ENCODE results near the gene TRPV4. TPM values are rescaled to one million over a fixed set of nuclear protein-coding genes. Genes with fewer than 3 reads are reported as not detected.

TRPV4 gene
- total and polyA plus RNA-seq, 2 donors from 2014 or later, result 6.0 to 24.5 TPM

GRCh38 chr12:109880043-109880931 is 47.1 kb upstream of the TRPV4 start, which contains the start of gene GLTP:
Gene GLTP (minus strand): TSS chr12:109880541. CDS start chr12:109880374, 167 bp downstream.
- DNase-seq (peak; percentile 86 to 95 (median 91)), FAIRE-seq (no peak)
- peak; percentile 89 for TF ChIP-seq CTCF (IDR thresholded peaks at IDR 0.05; ENCODE audit: borderline replicate concordance, extremely low read depth, insufficient read depth)
- no peaks in the 10 kb centered on the region for H3K27me3 ChIP-seq (ENCODE audit: control insufficient read depth, insufficient read depth, low read length)
- H3K4me1 ChIP-seq (ENCODE audit: control insufficient read depth in 2 of 3, insufficient read depth in 2 of 3, low read depth in 1 of 3, low read length in 3 of 3), result peaks cover 0 to 17% (median 13%) of the 10 kb centered on the region in 3 donors
- H3K9me3 ChIP-seq (ENCODE audit: control insufficient read depth in 2 of 3, insufficient read depth in 1 of 3, low read length in 3 of 3), result no peaks in the 10 kb centered on the region
- peak within 1 kb of the TSS; percentile 90 to 97 (median 92) for H3K4me3 ChIP-seq (ENCODE audit: low read length in 3 of 3)
- intact Hi-C loops (cut with DNase I), result no loop called here
- H3K9ac ChIP-seq (ENCODE audit: low read length in 3 of 3), result peak within 1 kb of the TSS; percentile 86 to 93 (median 91)
- H3K36me3 ChIP-seq (ENCODE audit: control insufficient read depth in 2 of 3, insufficient read depth in 3 of 3, low read length in 3 of 3), result no peaks in the 10 kb centered on the region
- peak within 1 kb of the TSS; percentile 72 to 82 for H3K27ac ChIP-seq (ENCODE audit: low read depth in 2 of 2, low read length in 2 of 2)

GRCh38 chr12:109879351-109880042 is 46.3 kb upstream of the TRPV4 start:
- DNase-seq (peak in 2 of 5 donors; percentile 47 to 61), FAIRE-seq (no peak)
- H3K36me3 ChIP-seq (ENCODE audit: control insufficient read depth in 2 of 3, insufficient read depth in 3 of 3, low read length in 3 of 3), result no peaks in the 10 kb centered on the region
- intact Hi-C loops (cut with DNase I), result no loop called here
- peak overlapping the region; percentile 86 to 93 (median 91) for H3K9ac ChIP-seq (ENCODE audit: low read length in 3 of 3)
- H3K9me3 ChIP-seq (ENCODE audit: control insufficient read depth in 2 of 3, insufficient read depth in 1 of 3, low read length in 3 of 3), result no peaks in the 10 kb centered on the region
- H3K27ac ChIP-seq (ENCODE audit: low read depth in 2 of 2, low read length in 2 of 2), result peak overlapping the region; percentile 72 to 82
- peaks cover 0 to 18% (median 13%) of the 10 kb centered on the region in 3 donors for H3K4me1 ChIP-seq (ENCODE audit: control insufficient read depth in 2 of 3, insufficient read depth in 2 of 3, low read depth in 1 of 3, low read length in 3 of 3)
- no peaks in the 10 kb centered on the region for H3K27me3 ChIP-seq (ENCODE audit: control insufficient read depth, insufficient read depth, low read length)
- peak overlapping the region; percentile 90 to 97 (median 92) for H3K4me3 ChIP-seq (ENCODE audit: low read length in 3 of 3)
- TF ChIP-seq CTCF (IDR thresholded peaks at IDR 0.05; ENCODE audit: borderline replicate concordance, extremely low read depth, insufficient read depth), result no peak

GRCh38 chr12:109878749-109879148 is 45.6 kb upstream of the TRPV4 start:
- Histone ChIP-seq H3K9me3 (ENCODE audit: control insufficient read depth in 2 of 3, insufficient read depth in 1 of 3, low read length in 3 of 3) (no peaks in the 10 kb centered on the region), H3K27ac (ENCODE audit: low read depth in 2 of 2, low read length in 2 of 2) (no peak overlapping the region), H3K4me3 (ENCODE audit: low read length in 3 of 3) (peak overlapping the region; percentile 4 to 97 (median 90)), H3K4me1 (ENCODE audit: control insufficient read depth in 2 of 3, insufficient read depth in 2 of 3, low read depth in 1 of 3, low read length in 3 of 3) (peaks cover 0 to 18% (median 13%) of the 10 kb centered on the region in 3 donors), H3K27me3 (ENCODE audit: control insufficient read depth, insufficient read depth, low read length) (no peaks in the 10 kb centered on the region), H3K9ac (ENCODE audit: low read length in 3 of 3) (peak overlapping the region in 1 of 3 donors; percentile 86), H3K36me3 (ENCODE audit: control insufficient read depth in 2 of 3, insufficient read depth in 3 of 3, low read length in 3 of 3) (no peaks in the 10 kb centered on the region)
- TF ChIP-seq CTCF (IDR thresholded peaks at IDR 0.05; ENCODE audit: borderline replicate concordance, extremely low read depth, insufficient read depth), result no peak
- intact Hi-C loops (cut with DNase I), result no loop called here
- DNase-seq, result no peak
- FAIRE-seq, result no peak

All from kidney (tissue), 14 donors.